Ascending aorta (tissue), 2 donors: ENCODE measurements around the gene CTIF. TPM values are rescaled to one million over a fixed set of nuclear protein-coding genes. Genes with fewer than 3 reads are reported as not detected.

Source experiments
- DNase-seq, 2 donors: peaks; one replicate each; pipeline ENCODE4 v3.0.0-alpha.2; 2019; ENCODE audit warnings: low spot score in 2 of 2
- H3K27ac ChIP-seq, 2 donors: fragments of 200-600 bp; sonication (generic); one replicate each; pipeline ENCODE4 v1.5.1; 2016 to 2017; ENCODE audit warnings: mild to moderate bottlenecking in 1 of 2
- H3K27me3 ChIP-seq: fragments of 200-600 bp; sonication (generic); one replicate; pipeline ENCODE4 v1.5.1; 2017
- H3K36me3 ChIP-seq, 2 donors: fragments of 200-600 bp; sonication (generic); one replicate each; pipeline ENCODE4 v1.5.1; 2016
- H3K4me1 ChIP-seq, 2 donors: fragments of 200-600 bp; sonication (generic); one replicate each; pipeline ENCODE4 v1.5.1; 2016 to 2017; ENCODE audit warnings: mild to moderate bottlenecking in 1 of 2
- H3K4me3 ChIP-seq, 2 donors: fragments of 200-600 bp; sonication (generic); one replicate each; pipeline ENCODE4 v1.5.1; 2016 to 2017; ENCODE audit warnings: mild to moderate bottlenecking in 1 of 2
- H3K9me3 ChIP-seq, 2 donors: fragments of 200-600 bp; sonication (generic); one replicate each; pipeline ENCODE4 v1.5.1; 2016
- intact Hi-C: fragments of 100-400 bp; cut with DNase I; formaldehyde crosslinking; loops from one replicate; pipeline ENCODE4 v1.15.1; 2023
- total RNA-seq: library from RNA; depleted of rRNA; stranded (reverse); fragments of >200 nt; gene quantifications from one replicate; pipeline ENCODE4 v1.1.0, GENCODE V29; 2016
- TF ChIP-seq, protein P1 (sequence below), 3 experiments: fragments of 200-600 bp in 2 of 3; fragments of 450-650 bp in 1 of 3; sonication (generic) in 2 of 3; IDR thresholded peaks; one replicate each; pipeline ENCODE4 v1.5.1; 2016 to 2019; ENCODE audit warnings: antibody characterized with exemption in 3 of 3, mild to moderate bottlenecking in 1 of 3, moderate library complexity in 1 of 3

The CTIF gene
- total RNA-seq, 1 donor from 2014 or later = 55.3 TPM

- Histone ChIP-seq H3K36me3 (no peaks in the 10 kb centered on the region), H3K9me3 (no peaks in the 10 kb centered on the region), H3K4me3 (no peak overlapping the region), H3K4me1 (peaks cover 5 to 30% of the 10 kb centered on the region in 2 donors), H3K27me3 (no peaks in the 10 kb centered on the region), H3K27ac (no peak overlapping the region)
- DNase-seq = no peak
- intact Hi-C loops = no loop called here
- TF ChIP-seq, protein P1, sequence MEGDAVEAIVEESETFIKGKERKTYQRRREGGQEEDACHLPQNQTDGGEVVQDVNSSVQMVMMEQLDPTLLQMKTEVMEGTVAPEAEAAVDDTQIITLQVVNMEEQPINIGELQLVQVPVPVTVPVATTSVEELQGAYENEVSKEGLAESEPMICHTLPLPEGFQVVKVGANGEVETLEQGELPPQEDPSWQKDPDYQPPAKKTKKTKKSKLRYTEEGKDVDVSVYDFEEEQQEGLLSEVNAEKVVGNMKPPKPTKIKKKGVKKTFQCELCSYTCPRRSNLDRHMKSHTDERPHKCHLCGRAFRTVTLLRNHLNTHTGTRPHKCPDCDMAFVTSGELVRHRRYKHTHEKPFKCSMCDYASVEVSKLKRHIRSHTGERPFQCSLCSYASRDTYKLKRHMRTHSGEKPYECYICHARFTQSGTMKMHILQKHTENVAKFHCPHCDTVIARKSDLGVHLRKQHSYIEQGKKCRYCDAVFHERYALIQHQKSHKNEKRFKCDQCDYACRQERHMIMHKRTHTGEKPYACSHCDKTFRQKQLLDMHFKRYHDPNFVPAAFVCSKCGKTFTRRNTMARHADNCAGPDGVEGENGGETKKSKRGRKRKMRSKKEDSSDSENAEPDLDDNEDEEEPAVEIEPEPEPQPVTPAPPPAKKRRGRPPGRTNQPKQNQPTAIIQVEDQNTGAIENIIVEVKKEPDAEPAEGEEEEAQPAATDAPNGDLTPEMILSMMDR (IDR thresholded peaks at IDR 0.05) = no peak
Measured at GRCh38 chr18:48581941-48582340, 43.1 kb downstream of the CTIF start.

GRCh38 chr18:48582946-48583345 is 44.1 kb downstream of the CTIF start:
- DNase-seq = no peak
- intact Hi-C loops = no loop called here
- Histone ChIP-seq H3K27me3 (no peaks in the 10 kb centered on the region), H3K4me1 (peaks cover 5 to 30% of the 10 kb centered on the region in 2 donors), H3K36me3 (no peaks in the 10 kb centered on the region), H3K27ac (no peak overlapping the region), H3K9me3 (no peaks in the 10 kb centered on the region), H3K4me3 (no peak overlapping the region)
- TF ChIP-seq, protein P1 (IDR thresholded peaks at IDR 0.05) = no peak

GRCh38 chr18:48583573-48583972 is 44.7 kb downstream of the CTIF start:
- peak overlapping the region in 1 of 2 donors; percentile 29 for H3K27ac ChIP-seq
- H3K27me3 ChIP-seq = no peaks in the 10 kb centered on the region
- DNase-seq = no peak
- peaks cover 5 to 30% of the 10 kb centered on the region in 2 donors for H3K4me1 ChIP-seq
- no peaks in the 10 kb centered on the region for H3K36me3 ChIP-seq
- intact Hi-C loops = no loop called here
- TF ChIP-seq, protein P1 (IDR thresholded peaks at IDR 0.05) = no peak
- H3K9me3 ChIP-seq = no peaks in the 10 kb centered on the region
- H3K4me3 ChIP-seq = no peak overlapping the region

DNA sequence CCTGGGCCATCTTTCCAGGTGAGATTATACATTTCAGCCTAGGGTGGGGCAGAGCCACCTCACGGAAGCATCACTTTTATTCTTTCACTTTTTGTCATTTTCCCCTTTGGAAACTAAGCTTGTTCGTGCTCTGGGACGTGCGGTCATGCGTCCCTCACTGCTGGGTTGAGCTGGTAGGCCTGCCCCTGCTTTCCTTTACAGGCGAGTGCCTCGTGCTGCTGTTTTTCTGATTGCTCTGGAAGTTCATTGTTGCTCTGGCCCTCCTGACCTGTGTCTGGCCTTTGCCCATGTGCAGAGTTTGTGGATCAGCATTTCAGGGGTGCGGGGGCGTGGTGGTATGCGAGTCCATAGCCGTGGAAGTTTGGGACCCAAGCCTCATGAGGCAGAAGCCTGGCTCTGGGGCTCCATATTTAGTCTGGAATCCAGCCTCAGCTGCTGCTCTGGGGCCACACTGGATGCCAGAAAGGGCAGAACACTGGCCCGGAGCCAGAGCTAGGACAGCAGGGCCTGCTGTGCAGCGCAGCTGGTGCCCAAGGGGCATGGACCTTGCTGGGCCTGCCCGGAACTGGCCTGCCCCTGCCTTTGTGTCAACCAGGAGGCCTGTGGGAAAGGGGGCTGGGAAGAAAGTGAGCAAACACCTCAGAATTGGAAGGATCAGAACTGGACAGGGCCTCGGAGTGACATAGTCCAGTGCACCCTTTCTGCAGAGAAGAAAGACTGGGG is 51.1 kb downstream of the CTIF start:
- Histone ChIP-seq H3K27ac (peak overlapping the region; percentile 13 to 49), H3K9me3 (no peaks in the 10 kb centered on the region), H3K4me1 (peaks cover 10 to 28% of the 10 kb centered on the region in 2 donors), H3K27me3 (no peaks in the 10 kb centered on the region), H3K4me3 (peak overlapping the region in 1 of 2 donors; percentile 1), H3K36me3 (no peaks in the 10 kb centered on the region)
- peak in 1 of 2 donors; percentile 72 for DNase-seq
- TF ChIP-seq, protein P1 (IDR thresholded peaks at IDR 0.05) = no peak
- intact Hi-C loops = no loop called here

DNA sequence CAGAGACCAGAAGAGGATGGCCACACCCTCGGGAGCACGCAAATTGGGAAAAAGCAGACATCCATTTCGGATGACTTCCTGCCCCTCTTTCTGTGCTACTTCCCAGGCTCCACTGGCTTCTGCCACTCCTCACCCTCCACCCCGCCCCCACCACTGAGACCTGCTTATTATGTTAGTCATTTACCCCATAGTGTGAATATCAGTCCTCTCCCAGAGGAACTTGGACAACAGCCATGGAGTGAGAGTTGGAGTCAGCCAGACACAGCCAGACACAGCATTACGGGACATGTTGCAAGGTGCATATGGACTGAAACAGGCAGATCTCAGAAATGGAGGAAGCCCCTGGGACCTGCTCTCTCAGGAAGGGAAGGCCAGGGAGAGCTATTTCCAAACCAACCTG is 51.8 kb downstream of the CTIF start:
- no peaks in the 10 kb centered on the region for H3K27me3 ChIP-seq
- peak in 1 of 2 donors; percentile 75 for DNase-seq
- no peaks in the 10 kb centered on the region for H3K9me3 ChIP-seq
- peaks cover 10 to 29% of the 10 kb centered on the region in 2 donors for H3K4me1 ChIP-seq
- intact Hi-C loops = no loop called here
- peak overlapping the region in 1 of 2 donors; percentile 49 for H3K27ac ChIP-seq
- TF ChIP-seq, protein P1 (IDR thresholded peaks at IDR 0.05) = no peak
- peaks cover 0 to 3% of the 10 kb centered on the region in 2 donors for H3K36me3 ChIP-seq
- no peak overlapping the region for H3K4me3 ChIP-seq
